ELR (cell line): ENCODE measurements around the gene ATG9A.

Experiments
- DNase-seq: peaks from one replicate; pipeline ENCODE4 v3.0.0-alpha.2; 2015; ENCODE audit warnings: low read depth

The ATG9A gene

DNA sequence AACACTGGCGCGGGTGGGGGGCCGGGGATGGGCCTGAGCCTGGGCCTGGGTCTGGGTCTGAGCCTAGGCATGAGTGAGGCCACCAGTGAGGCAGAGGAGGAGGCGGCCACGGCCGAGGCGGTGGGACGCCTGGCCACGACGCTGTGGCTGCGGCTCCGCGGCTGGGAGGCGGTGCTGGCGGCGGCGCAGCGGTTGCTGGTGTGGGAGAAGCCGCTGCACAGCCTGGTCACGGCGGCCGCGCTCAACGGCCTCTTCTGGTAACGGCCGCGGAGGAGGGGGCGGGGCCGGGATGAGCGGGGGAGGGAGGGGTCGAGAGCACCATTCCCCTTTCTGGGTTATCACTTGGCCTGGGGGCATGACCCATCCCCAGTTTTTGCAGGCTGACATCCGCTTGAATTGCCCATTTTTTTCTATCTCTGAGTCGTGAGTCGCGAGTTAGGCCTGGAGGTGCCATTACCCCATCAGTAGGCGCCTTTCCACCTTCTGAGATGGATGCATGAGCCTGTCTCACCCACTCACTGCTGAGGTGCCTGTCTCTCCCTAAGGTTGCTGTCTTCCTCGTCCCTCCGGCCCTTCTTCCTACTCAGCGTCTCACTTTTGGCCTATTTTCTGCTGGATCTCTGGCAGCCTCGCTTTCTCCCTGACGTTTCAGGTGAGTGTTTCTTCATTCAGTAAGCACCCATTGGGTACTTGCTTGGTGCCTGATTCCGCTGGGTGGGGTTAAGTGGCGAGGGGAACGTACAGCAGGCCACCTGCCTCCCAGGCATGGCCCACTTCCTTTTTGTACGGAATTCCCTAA, 50.9 kb downstream of the ATG9A start:
- peak; percentile 51 for DNase-seq

DNA sequence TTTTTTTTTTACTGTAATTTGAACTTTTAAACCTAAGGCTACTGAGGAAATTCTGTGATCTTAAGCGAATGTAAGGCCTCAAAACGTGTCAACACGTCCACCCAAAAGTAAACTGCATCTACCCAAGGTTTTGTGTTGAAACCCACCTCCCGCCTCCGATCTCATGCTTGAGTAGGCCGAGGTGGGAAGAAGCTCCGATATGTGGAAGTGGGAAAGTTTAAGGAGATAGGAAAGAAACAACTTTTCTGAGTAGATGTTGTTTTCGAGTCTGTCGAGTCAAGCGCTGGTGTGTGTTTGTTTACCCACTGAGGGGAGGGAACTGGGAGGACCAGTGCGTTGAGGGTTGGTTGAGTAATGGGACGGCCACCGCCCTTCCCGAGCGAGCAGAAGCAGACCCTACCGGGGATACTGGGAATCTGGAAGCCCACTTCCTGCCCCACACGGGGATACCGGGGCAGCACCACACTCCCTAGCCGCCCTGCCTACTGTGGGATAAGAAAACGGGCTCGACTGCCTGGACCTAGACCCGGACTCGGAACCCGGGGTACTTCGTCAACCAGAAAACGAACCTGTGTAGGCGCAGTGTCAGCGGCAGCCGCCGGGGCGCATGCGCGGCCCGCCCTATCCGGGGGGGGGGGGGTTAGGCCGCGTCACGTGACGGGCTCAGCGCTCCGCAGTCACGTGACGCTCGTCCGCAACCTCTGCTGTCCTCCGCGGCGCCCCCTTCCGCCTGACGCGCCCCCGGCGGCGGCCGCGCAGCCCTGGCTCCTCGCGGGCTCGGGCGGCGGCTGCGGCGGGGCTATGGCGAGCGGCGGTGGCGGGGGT, 51.7 kb downstream of the ATG9A start, which contains the start of gene RETREG2:
RETREG2 (plus strand) TSS at position 724 of the 825 bp plus-strand sequence; CDS start at position 802, 78 bp downstream.
- peak; percentile 93 for DNase-seq

DNA sequence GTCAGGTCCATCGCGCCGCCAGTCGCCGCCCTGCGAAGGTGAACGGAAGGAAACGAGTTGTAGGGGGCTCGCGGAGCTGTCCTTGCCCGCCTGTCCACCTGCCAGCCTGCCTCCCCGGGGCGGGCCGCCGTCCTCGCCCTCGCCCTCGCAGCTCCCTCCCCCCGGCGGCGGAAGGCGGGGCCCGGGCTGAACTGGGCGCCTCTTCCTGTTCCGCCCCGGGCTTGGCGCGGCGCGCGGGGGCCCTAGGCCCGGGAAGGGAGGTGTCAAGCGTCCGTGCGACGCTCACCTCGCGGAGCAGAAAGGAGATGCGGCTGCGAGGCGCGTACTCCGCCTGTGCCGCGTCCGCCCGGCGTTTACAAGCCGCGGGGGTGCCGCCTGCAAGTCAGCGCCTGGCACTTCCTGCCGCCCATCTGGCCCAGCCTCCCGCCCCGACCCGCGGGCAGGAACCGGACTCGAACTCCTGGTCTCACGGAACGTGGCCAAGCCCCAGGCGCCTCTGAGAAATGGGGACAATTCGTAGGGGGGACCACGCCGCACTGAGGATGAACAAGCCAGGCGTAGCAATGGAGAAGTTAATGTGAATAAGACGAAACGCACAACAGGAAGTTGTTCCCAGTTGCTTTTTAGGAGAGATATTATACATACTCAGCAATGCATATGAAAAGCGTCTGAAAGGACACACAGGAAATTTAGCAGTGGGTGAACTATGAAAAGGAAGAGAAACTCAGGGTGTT, 52.5 kb downstream of the ATG9A start, which contains the start of gene CNPPD1:
CNPPD1 (minus strand) TSS at position 108 of the 734 bp plus-strand sequence; CDS start at position 11, 97 bp downstream.
- peak; percentile 86 for DNase-seq

DNA sequence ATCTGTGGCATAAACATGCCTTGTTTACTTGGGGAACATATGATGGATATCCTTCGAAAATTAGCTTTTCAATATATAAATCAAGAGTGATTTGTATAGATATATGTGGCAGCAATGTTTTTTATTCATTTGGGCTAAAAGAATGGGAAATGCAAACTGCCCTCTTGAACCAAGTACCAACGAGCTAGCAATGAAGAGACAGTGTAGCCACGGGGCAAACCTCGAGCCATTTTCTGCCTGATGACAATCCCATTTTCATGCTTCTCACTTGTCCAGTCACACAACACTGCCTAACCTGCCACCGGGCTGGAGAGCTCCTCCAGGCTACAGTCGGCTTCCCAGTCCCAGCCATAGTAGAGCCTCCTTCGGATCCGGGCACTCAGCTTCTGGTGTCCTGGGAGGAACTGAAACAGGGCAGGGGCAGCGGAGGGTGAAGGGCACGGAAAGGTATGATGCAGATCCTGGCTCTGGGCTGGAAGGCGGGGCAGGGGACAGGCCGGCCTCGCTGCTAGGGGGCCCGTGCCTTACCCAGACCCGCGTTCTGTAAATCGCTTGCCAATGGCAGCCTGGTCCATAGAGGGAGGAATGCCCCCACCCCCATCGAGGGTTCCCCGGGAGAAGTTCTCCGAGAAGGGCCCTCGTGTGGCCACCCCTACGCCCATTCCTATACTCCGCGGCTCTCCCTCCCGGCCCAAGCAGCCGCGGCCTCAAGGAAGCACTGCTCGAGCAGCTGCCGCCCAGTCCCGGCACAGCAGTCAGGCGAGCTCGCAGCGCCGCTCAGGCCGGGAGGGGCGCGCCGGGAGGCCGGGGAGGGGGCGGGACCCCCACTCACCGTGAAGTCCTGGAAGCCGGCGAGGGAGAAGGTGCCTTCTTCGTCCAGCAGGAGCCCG, 53.3 kb downstream of the ATG9A start:
- DNase-seq = peak; percentile 55

DNA sequence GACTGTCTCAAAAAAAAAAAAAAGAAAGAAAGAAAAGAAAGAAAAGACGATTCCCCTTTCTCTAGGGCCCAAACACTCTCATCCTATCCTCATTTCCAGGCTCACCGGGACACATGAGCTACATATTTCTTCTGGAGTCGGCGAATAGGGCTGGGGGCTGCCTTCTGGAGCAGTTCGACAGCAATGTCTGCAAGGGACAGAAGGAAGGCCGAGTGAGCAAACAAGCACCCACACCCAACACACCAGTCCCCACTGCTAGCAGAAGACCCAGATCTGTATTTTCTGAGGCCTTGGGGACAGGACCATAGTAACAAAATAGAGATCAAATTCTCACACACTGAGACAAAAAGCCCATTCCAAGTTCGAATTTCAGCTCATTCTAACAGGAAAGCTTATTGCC, 54.0 kb downstream of the ATG9A start:
- DNase-seq = no peak

DNA sequence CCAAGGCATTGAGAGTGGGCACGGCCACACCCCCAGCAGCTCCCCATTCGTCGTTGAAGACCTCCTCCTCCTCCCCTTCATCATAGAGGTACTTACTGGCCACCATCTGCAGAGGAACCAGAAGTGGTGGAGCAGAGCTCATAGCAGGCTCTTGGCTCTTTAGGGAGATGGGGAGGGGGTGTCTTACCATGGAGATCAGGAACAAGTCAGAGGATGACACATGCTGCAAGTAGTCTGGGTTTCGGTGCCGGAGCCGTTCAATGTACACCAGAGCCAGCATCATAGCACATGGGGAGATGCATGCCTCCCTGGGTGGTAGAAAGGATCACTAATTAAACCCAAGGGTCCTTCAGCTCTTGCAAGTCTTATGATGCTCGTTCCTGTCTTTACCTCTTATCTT, 54.6 kb downstream of the ATG9A start:
- no peak for DNase-seq

DNA sequence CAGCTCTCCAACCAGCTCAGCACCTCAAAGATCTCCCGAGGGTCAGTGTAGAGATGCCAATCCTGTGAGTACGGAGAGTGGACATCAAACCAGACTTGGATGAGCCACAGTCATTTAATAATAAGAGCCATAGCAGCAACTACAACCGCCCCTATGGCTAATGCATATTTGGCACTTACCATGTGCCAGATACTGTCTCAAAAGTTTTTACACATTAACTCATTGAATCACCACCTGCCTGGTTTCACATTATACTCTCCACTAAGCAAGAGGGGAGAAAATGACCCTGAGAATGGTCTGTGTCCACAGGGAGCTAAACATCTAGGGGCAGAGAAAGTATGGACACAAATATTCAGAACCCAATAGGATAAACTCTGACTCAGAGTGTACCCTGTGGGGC, 55.3 kb downstream of the ATG9A start:
- no peak for DNase-seq

DNA sequence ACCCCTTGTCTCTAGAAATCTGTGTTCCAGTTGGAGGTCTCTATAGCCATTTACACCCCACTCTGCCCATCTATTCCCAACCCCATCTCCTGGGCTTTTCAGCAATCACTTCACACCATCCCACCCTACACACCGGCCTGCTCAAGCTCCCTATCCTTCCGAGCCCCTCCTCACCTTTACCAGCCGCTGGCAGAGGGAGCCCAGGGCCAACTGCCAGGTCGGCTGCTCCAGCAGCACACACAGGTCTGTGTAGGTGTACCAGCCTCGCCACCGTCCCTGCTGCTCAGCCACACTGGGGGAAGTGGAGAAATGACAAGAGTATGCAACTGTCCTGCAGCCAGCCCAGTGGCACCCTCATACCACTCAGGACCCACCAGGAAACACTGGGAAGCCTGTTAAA, 56.3 kb downstream of the ATG9A start:
- DNase-seq = no peak

DNA sequence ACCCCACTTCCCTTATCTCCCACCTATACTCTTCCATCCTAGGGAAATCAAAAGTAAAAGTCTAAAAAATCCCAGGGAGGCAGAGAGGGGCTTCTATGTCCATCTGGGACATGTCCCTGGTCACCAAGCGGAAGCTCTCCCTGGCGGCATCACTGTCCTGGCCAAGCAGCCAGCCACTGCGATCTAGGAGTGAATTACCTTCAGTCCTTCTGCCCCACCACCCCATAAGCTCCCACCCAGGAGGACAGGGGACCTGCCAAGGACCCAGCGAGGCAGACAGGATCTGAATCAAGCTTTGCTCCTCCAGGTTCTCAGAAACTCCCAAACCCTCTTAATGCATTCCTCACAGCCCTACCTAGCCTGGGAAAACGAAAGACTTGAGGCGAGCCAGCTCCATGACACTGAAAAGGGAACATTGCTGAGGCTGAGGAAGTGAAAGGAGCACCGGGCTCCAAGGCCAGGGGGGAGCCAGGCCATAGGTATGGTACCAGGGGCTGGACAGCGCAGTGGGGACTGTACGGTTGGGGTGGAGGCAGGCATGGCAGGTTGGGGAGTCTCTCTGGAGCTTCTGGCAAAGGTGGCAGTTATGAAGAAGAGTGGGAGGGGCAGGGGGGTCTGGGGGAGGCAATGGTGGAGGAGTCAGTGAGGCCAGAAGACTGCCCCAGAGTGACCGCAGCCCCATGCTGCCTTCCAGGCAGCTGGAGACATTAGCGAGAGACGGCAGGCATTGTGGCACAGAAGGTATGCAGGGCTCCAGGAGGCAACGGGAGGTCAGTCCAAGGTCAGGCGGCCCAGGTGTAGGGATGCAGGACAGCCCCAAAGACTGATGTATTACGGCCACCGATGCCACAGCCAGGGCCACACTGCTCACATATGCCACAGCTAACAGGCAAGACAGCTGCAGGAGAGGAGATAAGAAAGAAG, 56.9 kb downstream of the ATG9A start:
- DNase-seq = no peak

DNA sequence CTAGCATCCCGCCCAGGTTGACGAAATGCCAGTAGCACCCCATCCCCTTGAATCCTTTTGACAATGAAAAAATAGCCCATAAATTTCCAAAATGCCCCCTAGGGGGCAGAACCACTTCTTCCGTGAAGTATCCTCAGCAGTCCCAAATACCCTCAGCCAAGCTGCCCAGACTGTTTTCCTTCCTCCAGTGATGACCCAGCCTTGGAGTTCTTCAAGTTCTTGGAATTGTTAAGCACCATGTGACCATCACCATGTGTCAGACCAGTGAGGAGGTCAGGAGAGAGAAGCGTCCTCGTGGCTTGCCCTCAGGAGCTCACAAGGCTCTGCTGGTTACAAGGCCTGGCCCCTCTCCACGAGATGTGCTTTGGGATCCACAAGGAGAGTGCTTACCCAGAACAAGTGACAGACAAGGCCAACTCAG, 58.2 kb downstream of the ATG9A start:
- peak; percentile 76 for DNase-seq

DNA sequence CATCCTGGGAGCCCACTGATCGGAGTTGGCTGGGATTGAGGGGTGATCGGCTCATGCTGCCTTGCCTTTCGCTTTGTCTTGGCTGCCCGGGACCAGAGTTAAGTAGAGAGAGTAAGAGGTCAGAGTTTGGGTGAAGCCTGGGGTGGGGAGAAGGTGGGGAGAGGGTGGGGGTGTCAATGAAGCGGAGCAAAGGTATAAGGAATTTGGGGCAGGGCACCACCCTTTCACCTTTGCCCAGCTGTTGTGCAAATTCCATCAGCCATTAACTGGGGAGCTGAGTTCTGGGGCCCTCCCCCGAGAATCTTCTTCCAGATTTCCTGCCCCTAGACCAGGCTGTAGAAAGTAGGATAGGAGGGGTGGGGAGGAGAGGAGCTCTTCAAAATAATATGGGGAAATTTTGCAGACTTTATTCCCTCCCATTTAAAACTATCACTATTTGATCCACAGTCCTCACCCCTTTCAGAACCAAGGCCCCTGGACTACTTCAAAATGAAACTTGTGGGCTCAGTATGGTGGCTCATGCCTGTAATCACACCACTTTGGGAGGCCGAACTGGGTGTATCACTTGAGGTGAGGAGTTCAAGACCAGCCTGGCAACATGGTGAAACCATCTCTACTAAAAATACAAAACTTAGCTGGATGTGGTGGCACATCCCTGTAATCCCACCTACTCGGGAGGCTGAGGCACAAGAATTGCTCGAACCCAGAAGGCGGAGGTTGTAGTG, 59.3 kb downstream of the ATG9A start, which contains the start of gene SLC23A3:
SLC23A3 (minus strand) TSS at position 100 of the 725 bp plus-strand sequence; CDS start at position 55, 45 bp downstream.
- DNase-seq = no peak
